T47D (cell line): Measurements from ENCODE around the gene TRAIP.

ENCODE experiments used
- DNase-seq, 2 experiments: peaks; one replicate each; pipeline versions ENCODE4 v3.0.0 to v3.0.0-alpha.2; 2011 to 2012; ENCODE audit warnings: low read depth in 1 of 2, low spot score in 1 of 2
- JUND ChIP-seq: IDR thresholded peaks from 2 replicates; pipeline ENCODE4 v1.6.1; 2012; ENCODE audit warnings: low read depth
- in situ Hi-C: cut with HindIII; loops from 2 replicates; pipeline ENCODE4 v1.10.0; 2016; ENCODE audit warnings: low sequenced_read_pairs, low pct_unique_long_range_greater_than_20kb

Gene TRAIP

GRCh38 chr3:49779358-49780079, 76.8 kb downstream of the TRAIP start:
- in situ Hi-C loops: no loop called here
- DNase-seq: no peak
- no peak for TF ChIP-seq JUND
